Measurements from ENCODE around the gene GRIFIN.

The GRIFIN gene

GRCh38 chr7:2451171-2452073 is 24.8 kb downstream of the GRIFIN start:
- no peaks in the 10 kb centered on the region; the same call in 1 of the 2 replicates for H3K27me3 ChIP-seq (ENCODE audit: insufficient read depth, low read depth)
- peak overlapping the region; percentile 79 for H3K4me2 ChIP-seq
- H4K20me1 ChIP-seq (ENCODE audit: insufficient read depth): no peaks in the 10 kb centered on the region
- TF ChIP-seq CTCF (conservative IDR thresholded peaks at IDR 0.05; ENCODE audit: low read depth, low read length): peak; percentile 85
- peaks cover 30% of the 10 kb centered on the region for H3K4me1 ChIP-seq (ENCODE audit: low read depth, poor library complexity, severe bottlenecking)
- H3K36me3 ChIP-seq (ENCODE audit: insufficient read depth): no peaks in the 10 kb centered on the region
- peak overlapping the region; percentile 89 for H2AFZ ChIP-seq (ENCODE audit: low read depth)
- no peaks in the 10 kb centered on the region for H3K79me2 ChIP-seq (ENCODE audit: insufficient read depth, low read depth)
- peak overlapping the region; percentile 45 for H3K9ac ChIP-seq
- no peak overlapping the region for H3K4me3 ChIP-seq (IDR thresholded peaks at IDR 0.05; ENCODE audit: insufficient read depth, low read depth, low read length)
- H3K27ac ChIP-seq: 0 out of 2 replicates have a peak overlapping the region, but pooled peaks have one; percentile 5

- no peaks in the 10 kb centered on the region for H3K79me2 ChIP-seq (ENCODE audit: insufficient read depth, low read depth)
- peak overlapping the region; percentile 79; the same call in 1 of the 2 replicates for H3K4me2 ChIP-seq
- H3K36me3 ChIP-seq (ENCODE audit: insufficient read depth): no peaks in the 10 kb centered on the region
- H4K20me1 ChIP-seq (ENCODE audit: insufficient read depth): no peaks in the 10 kb centered on the region
- no peak overlapping the region for H3K4me3 ChIP-seq (IDR thresholded peaks at IDR 0.05; ENCODE audit: insufficient read depth, low read depth, low read length)
- H3K27me3 ChIP-seq (ENCODE audit: insufficient read depth, low read depth): no peaks in the 10 kb centered on the region; the same call in 1 of the 2 replicates
- no peak for TF ChIP-seq CTCF (conservative IDR thresholded peaks at IDR 0.05; ENCODE audit: low read depth, low read length)
- no peak overlapping the region for H3K9ac ChIP-seq
- H2AFZ ChIP-seq (ENCODE audit: low read depth): no peak overlapping the region
- H3K4me1 ChIP-seq (ENCODE audit: low read depth, poor library complexity, severe bottlenecking): peaks cover 27% of the 10 kb centered on the region
- no peak overlapping the region for H3K27ac ChIP-seq
Observed at GRCh38 chr7:2450198-2451107, 25.7 kb downstream of the GRIFIN start.

GRCh38 chr7:2446676-2447075 is 29.5 kb downstream of the GRIFIN start:
- H3K9ac ChIP-seq: no peak overlapping the region
- no peaks in the 10 kb centered on the region for H4K20me1 ChIP-seq (ENCODE audit: insufficient read depth)
- no peak for TF ChIP-seq CTCF (conservative IDR thresholded peaks at IDR 0.05; ENCODE audit: low read depth, low read length)
- H3K4me3 ChIP-seq (IDR thresholded peaks at IDR 0.05; ENCODE audit: insufficient read depth, low read depth, low read length): no peak overlapping the region
- H3K27ac ChIP-seq: no peak overlapping the region
- H3K36me3 ChIP-seq (ENCODE audit: insufficient read depth): no peaks in the 10 kb centered on the region
- peaks cover 22% of the 10 kb centered on the region for H3K4me1 ChIP-seq (ENCODE audit: low read depth, poor library complexity, severe bottlenecking)
- H3K4me2 ChIP-seq: no peak overlapping the region
- H3K27me3 ChIP-seq (ENCODE audit: insufficient read depth, low read depth): no peaks in the 10 kb centered on the region; the same call in 1 of the 2 replicates
- no peak overlapping the region for H2AFZ ChIP-seq (ENCODE audit: low read depth)
- H3K79me2 ChIP-seq (ENCODE audit: insufficient read depth, low read depth): no peaks in the 10 kb centered on the region

- no peaks in the 10 kb centered on the region for H3K36me3 ChIP-seq (ENCODE audit: insufficient read depth)
- no peak overlapping the region for H2AFZ ChIP-seq (ENCODE audit: low read depth)
- H3K4me3 ChIP-seq (IDR thresholded peaks at IDR 0.05; ENCODE audit: insufficient read depth, low read depth, low read length): no peak overlapping the region
- no peak overlapping the region for H3K9ac ChIP-seq
- no peak overlapping the region for H3K4me2 ChIP-seq
- no peaks in the 10 kb centered on the region for H3K79me2 ChIP-seq (ENCODE audit: insufficient read depth, low read depth)
- H3K27ac ChIP-seq: no peak overlapping the region
- no peaks in the 10 kb centered on the region for H4K20me1 ChIP-seq (ENCODE audit: insufficient read depth)
- H3K4me1 ChIP-seq (ENCODE audit: low read depth, poor library complexity, severe bottlenecking): peaks cover 15% of the 10 kb centered on the region
- H3K27me3 ChIP-seq (ENCODE audit: insufficient read depth, low read depth): no peaks in the 10 kb centered on the region; the same call in 1 of the 2 replicates
- no peak for TF ChIP-seq CTCF (conservative IDR thresholded peaks at IDR 0.05; ENCODE audit: low read depth, low read length)
Observed at GRCh38 chr7:2445898-2446555, 30.2 kb downstream of the GRIFIN start.
